Measurements from ENCODE around the gene ABTB1.

DNA sequence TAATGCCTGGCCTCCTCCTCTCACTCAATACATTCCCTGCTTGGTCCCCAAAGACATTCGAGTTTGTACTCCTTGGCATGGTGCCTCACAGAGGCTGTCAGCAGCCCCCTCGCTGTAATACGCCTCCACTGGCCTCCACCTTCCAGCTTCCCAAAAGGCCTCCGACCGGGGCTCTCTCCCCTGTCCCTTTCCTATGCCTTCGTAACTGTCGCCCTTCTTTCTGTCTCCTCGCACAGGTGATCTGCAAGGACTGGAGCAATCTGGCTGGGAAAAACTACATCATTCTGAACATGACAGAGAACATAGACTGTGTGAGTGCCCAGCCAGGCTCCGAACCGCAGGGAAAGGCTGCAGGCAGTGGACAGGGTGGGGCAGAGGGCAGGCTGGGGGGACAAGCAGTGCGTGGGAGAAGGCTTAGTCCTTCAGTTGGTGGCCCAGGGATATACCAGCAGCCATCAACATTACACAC lies 10.7 kb upstream of the ABTB1 start:
- TF ChIP-seq, protein P1, sequence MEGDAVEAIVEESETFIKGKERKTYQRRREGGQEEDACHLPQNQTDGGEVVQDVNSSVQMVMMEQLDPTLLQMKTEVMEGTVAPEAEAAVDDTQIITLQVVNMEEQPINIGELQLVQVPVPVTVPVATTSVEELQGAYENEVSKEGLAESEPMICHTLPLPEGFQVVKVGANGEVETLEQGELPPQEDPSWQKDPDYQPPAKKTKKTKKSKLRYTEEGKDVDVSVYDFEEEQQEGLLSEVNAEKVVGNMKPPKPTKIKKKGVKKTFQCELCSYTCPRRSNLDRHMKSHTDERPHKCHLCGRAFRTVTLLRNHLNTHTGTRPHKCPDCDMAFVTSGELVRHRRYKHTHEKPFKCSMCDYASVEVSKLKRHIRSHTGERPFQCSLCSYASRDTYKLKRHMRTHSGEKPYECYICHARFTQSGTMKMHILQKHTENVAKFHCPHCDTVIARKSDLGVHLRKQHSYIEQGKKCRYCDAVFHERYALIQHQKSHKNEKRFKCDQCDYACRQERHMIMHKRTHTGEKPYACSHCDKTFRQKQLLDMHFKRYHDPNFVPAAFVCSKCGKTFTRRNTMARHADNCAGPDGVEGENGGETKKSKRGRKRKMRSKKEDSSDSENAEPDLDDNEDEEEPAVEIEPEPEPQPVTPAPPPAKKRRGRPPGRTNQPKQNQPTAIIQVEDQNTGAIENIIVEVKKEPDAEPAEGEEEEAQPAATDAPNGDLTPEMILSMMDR (IDR thresholded peaks at IDR 0.05; ENCODE audit: low read length), result no peak
- no peak for TF ChIP-seq EZH2 (optimal IDR thresholded peaks at IDR 0.05; ENCODE audit: low read depth, low read length)
